NCI-H187 (cell line): ENCODE results near the gene FLCN.
"Not testable (repeated sequence)": the region's sequence is repeated elsewhere in the genome, so short reads cannot be mapped to it uniquely, and the experiment has no call there.

ENCODE experiments used
- DNase-seq, 2 experiments: peaks; one replicate each; lab custom pipeline; 2025; lab: John Stamatoyannopoulos, UW

Gene FLCN

GRCh38 chr17:17184985-17185757 is 51.8 kb downstream of the FLCN start:
- DNase-seq, result not testable (repeated sequence)

DNA sequence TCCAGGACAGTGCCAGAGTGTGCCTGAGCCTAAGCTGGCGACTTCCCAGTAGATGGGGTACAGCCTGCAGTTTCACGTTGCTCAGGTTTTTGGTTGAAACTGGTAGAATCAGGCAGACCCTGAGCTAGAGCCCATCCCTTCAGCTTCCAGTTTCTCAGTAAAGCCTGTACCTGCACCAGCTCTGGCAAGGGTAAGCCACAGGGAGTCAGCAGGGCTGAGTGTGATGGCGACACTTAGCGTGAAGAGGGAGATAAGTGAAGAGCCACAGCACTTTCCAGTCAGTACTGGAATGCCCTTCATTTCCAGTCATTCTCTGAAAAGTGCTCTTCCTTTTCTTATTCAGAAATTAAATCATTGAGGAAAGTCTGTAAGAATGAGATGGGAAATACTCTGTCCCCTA is 53.2 kb downstream of the FLCN start:
- DNase-seq, result no peak

DNA sequence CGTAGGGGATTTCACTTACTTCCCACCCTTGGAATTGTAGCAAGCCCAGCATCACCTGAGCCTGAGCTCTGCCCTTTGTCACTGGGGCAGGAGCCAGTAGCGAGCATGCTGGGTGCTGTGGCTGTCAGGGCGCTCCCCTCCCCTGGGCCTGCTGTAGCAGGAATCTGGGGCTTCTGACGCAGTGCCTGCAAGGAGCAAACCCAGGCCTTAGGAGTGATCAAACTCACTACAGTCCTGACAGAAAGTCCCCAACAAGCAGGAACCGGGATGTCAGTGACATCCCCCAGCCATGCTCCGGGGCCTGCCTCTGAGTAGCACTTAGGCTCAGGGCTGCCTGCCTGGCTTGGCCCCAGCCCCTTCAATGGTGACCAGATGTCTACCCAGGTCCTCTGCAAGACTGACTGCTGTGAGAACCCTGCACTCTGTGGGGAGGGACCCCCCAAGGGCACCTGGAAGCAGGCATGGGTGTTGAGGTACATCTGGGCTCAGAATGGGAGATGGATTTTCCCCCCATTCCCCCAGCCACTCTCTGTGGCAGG is 54.3 kb downstream of the FLCN start:
- DNase-seq, result no peak

DNA sequence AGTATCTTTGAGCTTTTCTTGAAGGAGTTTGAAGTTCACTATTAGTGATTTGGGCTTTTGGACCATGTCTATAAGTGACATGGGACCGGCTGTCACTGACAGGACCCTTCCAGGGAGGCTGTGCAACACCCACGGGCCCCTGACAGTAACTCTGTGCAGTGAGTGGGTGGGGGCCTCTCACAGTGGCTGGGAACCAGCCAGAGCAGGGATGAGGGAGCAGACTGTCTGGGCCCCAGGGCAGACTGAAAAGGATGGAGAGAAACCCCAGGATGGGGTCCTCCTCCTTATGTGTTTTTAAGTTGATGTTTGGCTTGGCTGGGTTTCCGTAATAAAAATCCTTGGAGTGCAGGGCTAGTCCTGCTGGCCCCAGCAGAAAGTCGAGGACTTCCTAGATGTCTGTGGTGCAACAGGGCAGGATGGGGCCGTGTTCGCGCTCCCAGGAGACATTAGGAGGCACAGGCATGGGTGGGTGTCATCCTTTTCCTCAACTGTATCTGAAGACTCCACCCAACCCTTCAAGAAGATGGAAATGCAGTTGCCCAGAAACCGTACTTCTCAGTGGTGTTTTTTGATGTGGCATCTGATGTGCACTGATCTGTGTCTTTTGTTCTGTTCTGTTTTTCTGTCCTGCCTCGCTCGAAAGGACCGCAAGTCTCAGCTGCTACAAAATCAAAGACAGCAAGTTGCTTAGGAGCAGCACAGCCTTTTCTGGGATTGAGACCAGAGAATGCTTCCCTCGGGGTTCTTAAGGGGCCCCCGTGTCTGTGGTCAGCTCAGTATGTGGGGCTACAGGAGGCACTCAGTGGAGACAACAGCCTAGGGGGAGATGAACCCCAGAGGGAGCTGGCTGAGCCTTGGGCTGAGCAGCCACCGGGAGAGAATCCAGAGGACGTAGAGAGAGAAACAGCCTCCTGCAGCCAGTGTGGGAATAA is 55.0 kb downstream of the FLCN start:
- DNase-seq, result no peak

DNA sequence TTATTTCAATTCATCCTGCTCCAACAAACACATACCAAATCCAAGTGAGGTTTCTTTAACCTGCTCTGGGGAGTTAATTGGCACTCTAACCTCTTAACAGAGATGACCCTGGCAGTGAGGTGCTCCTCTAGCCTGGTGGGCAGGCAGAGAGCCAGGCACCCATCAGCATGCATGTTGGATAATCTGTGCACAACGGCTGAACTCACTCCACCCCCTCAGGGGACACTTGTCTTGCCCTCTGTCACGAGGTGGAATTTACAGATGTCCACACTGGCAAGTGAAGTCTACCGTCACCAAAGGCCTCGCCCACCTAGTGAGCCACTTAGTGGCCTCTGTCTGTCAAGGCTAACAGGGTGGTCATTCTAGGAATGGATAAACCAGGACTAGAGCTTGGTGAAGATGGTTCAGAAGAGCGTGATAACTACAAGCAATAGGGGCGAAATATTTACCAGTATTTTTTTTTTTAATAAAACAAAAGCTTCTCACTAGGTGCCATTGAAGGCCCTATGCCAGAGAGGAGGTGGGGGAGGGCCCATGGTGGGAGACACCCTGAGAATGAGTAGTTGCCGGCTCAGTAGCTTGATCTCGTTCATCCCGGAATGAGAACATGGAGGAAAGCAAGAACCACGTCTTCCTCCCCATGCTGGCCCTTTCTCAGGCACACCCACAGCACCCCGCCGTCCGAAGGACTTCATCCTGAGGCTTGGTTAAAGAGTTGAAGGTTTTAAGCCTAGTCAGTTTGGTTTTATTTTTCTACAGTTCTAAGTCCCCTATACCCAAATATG is 56.0 kb downstream of the FLCN start:
- DNase-seq, result no peak

- no peak for DNase-seq
Measured at GRCh38 chr17:17180141-17180603, 56.8 kb downstream of the FLCN start.

DNA sequence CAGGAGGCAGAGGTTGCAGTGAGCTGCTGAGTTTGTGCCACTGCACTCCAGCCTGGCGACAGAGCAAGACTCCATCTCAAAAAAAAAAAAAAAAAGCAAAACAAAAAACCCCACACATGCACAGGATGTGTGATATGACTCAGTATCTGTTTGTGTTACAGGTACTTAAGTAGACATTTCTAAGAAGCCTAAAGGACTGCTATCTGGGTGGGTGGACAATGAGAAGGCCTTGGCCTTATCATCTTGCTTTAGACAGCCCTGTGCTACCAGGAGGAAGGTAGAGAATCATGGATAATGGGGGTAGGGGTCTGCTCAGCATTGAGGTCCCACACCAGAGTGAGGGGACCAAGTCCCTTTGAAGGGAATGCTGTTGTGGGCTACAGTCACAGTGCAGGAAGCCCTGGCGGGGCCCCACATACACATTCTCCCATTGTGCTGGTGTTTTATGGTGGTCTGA is 57.6 kb downstream of the FLCN start:
- DNase-seq, result no peak

DNA sequence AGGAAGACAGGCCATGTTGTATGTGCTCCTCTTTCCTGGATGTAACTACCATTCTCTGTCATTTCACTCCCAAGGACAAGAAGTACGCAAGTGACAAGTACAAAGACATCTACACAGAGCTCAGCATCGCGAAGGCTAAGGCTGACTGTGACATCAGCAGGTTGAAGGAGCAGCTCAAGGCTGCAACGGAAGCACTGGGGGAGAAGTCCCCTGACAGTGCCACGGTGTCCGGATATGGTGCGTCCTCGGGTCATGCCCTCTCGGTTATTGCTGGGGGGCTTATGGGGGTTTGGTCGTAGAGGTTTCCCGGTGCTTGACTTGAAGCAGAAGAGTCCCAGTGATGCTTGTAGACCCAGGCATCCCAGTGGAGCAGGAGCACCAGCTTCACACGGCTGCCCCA is 59.8 kb downstream of the FLCN start:
- DNase-seq, result no peak

DNA sequence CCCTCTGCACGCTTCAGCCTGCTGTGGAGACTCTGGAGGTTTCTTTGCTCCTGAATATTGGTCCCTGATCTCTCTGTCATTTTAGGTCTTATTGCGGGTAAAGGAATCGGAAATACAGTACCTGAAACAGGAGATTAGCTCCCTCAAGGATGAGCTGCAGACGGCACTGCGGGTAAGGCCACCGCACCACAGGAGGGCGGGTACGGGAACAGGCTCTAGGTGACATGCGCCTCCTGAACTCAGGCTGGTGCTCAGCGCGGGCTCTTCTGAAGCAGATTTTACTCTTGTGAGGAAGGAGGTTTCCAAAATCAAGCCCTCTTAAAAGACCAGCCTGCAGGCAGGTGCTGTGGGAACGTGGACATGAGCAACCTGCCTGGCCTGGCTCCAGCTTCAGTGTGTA is 60.6 kb downstream of the FLCN start:
- no peak for DNase-seq

DNA sequence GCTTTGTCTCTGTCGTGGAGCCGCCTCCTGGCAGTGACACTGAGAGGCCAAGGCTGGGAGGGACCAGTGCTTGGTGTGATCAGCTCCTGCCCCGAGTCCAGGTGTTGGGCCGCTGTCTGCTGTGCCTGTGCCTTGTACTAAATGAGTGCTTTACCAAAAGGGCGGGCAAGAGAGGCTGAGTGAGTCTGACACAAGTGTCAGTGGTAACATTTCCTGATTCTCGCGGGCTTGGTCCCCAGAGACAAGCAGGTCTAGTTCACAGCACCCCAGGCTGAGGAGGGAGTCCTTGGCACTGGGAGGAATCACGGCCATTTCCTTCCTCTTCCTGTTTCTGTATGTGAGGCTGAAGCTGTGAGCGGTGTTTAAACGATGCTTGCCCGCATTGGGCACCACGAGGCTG is 61.1 kb downstream of the FLCN start:
- DNase-seq, result no peak

- no peak for DNase-seq
Measured at GRCh38 chr17:17175340-17175739, 61.6 kb downstream of the FLCN start.

DNA sequence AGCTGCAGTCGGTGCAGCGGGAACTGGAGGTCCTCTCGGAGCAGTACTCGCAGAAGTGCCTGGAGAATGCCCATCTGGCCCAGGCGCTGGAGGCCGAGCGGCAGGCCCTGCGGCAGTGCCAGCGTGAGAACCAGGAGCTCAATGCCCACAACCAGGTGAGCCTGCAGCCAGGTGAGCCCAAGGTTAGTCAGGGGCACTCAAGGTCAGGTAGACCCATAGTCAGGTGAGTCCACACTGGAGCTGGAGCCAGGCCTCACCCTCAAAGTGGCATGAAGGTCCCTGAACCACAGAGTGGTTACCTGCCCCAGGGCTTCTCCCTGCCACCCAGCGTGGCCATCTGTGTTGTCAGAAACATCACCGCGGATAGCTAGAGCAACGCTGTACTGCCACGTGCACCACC is 63.0 kb downstream of the FLCN start:
- DNase-seq, result no peak

GRCh38 chr17:17172990-17173389 is 64.0 kb downstream of the FLCN start:
- no peak for DNase-seq

- no peak for DNase-seq
Measured at GRCh38 chr17:17172001-17172939, 64.7 kb downstream of the FLCN start.

DNA sequence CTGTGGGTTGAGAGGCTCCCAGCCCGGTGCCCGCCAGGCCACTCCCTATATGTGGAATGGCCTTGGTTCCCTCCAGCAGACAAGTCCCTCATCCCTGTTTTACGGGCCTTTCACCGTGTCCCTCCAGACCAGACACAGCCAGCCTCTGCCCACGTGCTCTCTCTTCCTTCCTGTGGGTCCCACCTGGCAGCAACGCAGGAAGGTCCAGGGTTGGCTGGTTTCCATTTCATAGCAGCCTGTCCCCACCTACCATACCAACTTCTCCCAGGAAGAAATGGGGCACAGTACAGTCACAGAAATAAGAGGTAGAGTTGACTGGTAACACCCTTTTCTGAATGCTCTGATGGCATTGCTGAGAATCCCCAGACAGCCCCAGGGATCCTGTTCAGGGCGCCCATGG is 65.8 kb downstream of the FLCN start:
- no peak for DNase-seq

DNA sequence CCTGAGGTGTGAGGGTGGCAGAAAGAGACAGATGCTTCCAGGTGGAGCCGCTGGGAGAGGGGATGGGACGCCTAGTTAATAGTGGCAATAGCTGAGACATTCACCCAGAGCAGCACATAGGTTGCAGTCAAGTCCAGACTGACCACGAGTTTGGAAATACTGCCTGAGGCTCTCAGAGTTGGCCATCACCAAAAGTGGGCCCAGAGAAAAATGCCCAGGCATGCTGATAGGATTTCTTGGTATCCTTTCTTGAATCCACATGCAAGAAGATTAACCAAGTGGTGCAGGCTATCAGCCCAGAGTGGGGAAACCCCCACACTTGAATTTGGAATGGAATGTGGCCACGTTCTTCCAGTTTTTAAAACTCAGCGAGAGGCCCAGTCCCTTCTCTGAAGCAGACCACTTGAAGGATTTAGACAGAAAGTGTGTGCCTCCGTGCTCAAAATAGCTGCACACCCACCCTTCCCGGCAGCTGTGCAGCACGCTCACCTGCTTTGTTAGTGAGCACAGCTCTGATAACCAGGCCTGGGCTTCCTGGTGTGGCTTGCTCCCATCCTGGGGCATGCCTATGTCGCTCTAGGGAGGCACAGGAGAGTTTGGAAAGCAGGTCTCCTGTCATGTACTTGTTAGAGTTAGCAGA is 66.5 kb downstream of the FLCN start:
- no peak for DNase-seq

DNA sequence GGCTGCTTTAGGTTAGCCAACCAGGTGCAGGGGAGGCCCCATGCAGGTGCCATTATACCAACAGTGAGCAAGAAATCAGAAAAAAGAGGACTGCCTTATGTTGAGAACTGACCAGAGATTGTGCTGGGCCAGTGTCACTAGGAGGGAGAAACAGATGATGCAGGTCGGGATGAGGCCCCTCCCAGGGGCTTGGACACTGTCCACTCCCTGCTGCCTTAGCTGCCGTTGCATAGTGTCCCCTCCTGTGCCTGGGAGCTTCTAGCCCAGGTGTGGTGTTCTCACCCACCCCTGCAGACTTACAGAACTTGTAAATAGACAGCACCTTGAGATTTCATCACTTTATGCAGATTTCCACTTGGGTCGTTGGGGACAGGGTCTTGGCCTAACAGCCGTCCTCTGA is 67.6 kb downstream of the FLCN start:
- DNase-seq, result no peak

- no peak for DNase-seq
Measured at GRCh38 chr17:17168401-17168800, 68.6 kb downstream of the FLCN start.

GRCh38 chr17:17167986-17168385 is 69.0 kb downstream of the FLCN start:
- DNase-seq, result no peak

DNA sequence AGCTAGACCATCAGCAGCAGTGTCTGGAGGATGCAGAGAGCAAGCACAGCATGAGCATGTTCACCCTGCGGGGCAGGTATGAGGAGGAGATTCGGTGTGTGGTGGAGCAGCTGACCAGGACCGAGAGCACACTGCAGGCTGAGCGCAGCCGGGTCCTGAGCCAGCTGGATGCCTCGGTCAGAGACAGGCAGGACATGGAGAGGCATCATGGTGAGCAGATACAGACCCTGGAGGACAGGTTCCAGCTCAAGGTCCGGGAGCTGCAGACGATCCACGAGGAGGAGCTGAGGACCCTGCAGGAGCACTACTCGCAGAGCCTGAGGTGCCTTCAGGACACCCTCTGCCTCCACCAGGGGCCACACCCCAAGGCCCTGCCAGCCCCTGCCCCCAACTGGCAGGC is 69.6 kb downstream of the FLCN start:
- no peak for DNase-seq
